ENCODE measurements around the gene SLC26A4.

The SLC26A4 gene

DNA sequence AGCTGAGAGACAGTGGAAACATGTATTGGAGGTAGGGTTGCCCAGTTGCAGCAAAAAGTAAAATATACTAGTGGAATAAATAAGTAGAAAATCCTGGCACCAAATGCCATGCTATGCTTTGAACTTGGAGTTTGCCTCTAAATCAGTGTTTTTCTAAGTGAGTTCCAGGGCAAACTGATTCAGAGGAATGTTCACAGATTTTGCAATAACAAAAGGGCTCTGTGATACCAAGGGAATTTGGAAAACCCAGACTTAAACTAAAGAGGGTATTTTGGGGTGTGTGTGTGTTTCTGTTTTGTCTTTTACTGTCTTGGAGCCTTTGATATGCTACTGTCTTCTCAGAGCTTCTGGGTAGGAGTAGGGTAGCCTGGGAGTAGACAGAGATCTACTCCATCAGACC is 39.9 kb downstream of the SLC26A4 start:
- no peak for TF ChIP-seq ESRRG (CRISPR knock-in tag; IDR thresholded peaks at IDR 0.05)
- TF ChIP-seq ARNTL (CRISPR knock-in tag; IDR thresholded peaks at IDR 0.05; ENCODE audit: borderline replicate concordance, low read depth), result no peak
- TF ChIP-seq, protein P1, sequence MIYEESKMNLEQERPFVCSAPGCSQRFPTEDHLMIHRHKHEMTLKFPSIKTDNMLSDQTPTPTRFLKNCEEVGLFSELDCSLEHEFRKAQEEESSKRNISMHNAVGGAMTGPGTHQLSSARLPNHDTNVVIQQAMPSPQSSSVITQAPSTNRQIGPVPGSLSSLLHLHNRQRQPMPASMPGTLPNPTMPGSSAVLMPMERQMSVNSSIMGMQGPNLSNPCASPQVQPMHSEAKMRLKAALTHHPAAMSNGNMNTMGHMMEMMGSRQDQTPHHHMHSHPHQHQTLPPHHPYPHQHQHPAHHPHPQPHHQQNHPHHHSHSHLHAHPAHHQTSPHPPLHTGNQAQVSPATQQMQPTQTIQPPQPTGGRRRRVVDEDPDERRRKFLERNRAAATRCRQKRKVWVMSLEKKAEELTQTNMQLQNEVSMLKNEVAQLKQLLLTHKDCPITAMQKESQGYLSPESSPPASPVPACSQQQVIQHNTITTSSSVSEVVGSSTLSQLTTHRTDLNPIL (CRISPR knock-in tag; IDR thresholded peaks at IDR 0.05; ENCODE audit: low read depth), result no peak
- no peak for TF ChIP-seq ZNF565 (CRISPR knock-in tag; conservative IDR thresholded peaks at IDR 0.05; ENCODE audit: low read depth)
- TF ChIP-seq TCF4 (CRISPR knock-in tag; IDR thresholded peaks at IDR 0.05; ENCODE audit: borderline replicate concordance), result no peak
- TF ChIP-seq, protein P2, sequence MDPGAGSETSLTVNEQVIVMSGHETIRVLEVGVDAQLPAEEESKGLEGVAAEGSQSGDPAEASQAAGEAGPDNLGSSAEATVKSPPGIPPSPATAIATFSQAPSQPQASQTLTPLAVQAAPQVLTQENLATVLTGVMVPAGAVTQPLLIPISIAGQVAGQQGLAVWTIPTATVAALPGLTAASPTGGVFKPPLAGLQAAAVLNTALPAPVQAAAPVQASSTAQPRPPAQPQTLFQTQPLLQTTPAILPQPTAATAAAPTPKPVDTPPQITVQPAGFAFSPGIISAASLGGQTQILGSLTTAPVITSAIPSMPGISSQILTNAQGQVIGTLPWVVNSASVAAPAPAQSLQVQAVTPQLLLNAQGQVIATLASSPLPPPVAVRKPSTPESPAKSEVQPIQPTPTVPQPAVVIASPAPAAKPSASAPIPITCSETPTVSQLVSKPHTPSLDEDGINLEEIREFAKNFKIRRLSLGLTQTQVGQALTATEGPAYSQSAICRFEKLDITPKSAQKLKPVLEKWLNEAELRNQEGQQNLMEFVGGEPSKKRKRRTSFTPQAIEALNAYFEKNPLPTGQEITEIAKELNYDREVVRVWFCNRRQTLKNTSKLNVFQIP (CRISPR knock-in tag; IDR thresholded peaks at IDR 0.05; ENCODE audit: borderline replicate concordance, low read depth), result no peak
- TF ChIP-seq CSDC2 (CRISPR knock-in tag; IDR thresholded peaks at IDR 0.05), result no peak
- TF ChIP-seq TOX (CRISPR knock-in tag; IDR thresholded peaks at IDR 0.05; ENCODE audit: borderline replicate concordance), result no peak
- TF ChIP-seq OSR1 (CRISPR knock-in tag; IDR thresholded peaks at IDR 0.05), result no peak
- TF ChIP-seq ZNF70 (CRISPR knock-in tag; IDR thresholded peaks at IDR 0.05), result no peak
- TF ChIP-seq, protein P3, sequence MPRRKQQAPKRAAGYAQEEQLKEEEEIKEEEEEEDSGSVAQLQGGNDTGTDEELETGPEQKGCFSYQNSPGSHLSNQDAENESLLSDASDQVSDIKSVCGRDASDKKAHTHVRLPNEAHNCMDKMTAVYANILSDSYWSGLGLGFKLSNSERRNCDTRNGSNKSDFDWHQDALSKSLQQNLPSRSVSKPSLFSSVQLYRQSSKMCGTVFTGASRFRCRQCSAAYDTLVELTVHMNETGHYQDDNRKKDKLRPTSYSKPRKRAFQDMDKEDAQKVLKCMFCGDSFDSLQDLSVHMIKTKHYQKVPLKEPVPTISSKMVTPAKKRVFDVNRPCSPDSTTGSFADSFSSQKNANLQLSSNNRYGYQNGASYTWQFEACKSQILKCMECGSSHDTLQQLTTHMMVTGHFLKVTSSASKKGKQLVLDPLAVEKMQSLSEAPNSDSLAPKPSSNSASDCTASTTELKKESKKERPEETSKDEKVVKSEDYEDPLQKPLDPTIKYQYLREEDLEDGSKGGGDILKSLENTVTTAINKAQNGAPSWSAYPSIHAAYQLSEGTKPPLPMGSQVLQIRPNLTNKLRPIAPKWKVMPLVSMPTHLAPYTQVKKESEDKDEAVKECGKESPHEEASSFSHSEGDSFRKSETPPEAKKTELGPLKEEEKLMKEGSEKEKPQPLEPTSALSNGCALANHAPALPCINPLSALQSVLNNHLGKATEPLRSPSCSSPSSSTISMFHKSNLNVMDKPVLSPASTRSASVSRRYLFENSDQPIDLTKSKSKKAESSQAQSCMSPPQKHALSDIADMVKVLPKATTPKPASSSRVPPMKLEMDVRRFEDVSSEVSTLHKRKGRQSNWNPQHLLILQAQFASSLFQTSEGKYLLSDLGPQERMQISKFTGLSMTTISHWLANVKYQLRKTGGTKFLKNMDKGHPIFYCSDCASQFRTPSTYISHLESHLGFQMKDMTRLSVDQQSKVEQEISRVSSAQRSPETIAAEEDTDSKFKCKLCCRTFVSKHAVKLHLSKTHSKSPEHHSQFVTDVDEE (CRISPR knock-in tag; IDR thresholded peaks at IDR 0.05), result no peak
- TF ChIP-seq BACH2 (CRISPR knock-in tag; IDR thresholded peaks at IDR 0.05; ENCODE audit: borderline replicate concordance), result no peak
- no peak for TF ChIP-seq ZFP3 (CRISPR knock-in tag; IDR thresholded peaks at IDR 0.05)
- no peak for TF ChIP-seq SNAI2 (CRISPR knock-in tag; IDR thresholded peaks at IDR 0.05)

DNA sequence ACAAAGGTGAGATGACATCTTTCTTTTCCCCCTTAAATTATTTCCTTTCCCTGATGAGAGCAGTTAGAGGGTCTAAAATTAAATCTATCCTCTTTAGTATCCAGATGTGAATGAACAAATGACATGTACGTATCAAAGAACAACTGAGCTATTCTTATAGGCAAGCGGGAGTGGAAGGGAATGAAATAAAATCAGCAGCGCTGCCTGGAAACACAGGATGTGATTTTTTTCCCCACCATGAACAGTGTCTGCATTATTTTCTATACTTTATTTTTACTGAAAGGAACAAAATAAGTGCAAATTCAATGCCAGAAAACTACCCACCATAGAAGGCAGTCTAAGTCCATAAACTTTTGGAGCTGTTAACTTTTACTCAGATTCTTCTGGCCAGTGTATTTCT is 40.6 kb downstream of the SLC26A4 start:
- TF ChIP-seq GLIS3 (CRISPR knock-in tag; IDR thresholded peaks at IDR 0.05) (no peak), ISL1 (CRISPR knock-in tag; IDR thresholded peaks at IDR 0.05) (no peak), ZNF70 (CRISPR knock-in tag; IDR thresholded peaks at IDR 0.05) (no peak), ZC3H10 (CRISPR knock-in tag; IDR thresholded peaks at IDR 0.05) (no peak), ZFP3 (CRISPR knock-in tag; IDR thresholded peaks at IDR 0.05) (no peak), PPARA (CRISPR knock-in tag; IDR thresholded peaks at IDR 0.05; ENCODE audit: borderline replicate concordance) (no peak)
- no peak for ATAC-seq

More for the DNA sequence above, 39.9 kb downstream of the SLC26A4 start:
- ATAC-seq, result no peak

DNA sequence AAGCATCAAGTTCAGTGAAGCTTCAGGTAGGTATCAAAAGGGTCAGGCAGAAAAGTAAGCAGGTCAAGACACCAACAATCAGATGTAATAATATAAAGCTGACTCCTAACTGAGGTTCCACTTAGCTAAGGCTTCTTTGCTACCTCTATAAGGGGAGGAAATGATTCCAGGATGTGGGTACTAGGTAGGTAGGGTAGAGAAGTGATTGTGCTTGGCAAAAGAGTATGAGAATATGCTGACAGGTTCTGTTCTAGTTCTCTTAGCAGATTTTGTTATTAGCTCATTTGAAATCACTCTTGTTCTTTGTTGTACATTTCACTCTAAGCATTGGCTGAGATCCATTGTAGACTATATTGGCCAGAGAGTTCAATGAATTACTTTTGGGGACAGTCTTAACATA is 42.6 kb downstream of the SLC26A4 start:
- TF ChIP-seq, protein P4, sequence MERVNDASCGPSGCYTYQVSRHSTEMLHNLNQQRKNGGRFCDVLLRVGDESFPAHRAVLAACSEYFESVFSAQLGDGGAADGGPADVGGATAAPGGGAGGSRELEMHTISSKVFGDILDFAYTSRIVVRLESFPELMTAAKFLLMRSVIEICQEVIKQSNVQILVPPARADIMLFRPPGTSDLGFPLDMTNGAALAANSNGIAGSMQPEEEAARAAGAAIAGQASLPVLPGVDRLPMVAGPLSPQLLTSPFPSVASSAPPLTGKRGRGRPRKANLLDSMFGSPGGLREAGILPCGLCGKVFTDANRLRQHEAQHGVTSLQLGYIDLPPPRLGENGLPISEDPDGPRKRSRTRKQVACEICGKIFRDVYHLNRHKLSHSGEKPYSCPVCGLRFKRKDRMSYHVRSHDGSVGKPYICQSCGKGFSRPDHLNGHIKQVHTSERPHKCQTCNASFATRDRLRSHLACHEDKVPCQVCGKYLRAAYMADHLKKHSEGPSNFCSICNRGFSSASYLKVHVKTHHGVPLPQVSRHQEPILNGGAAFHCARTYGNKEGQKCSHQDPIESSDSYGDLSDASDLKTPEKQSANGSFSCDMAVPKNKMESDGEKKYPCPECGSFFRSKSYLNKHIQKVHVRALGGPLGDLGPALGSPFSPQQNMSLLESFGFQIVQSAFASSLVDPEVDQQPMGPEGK (CRISPR knock-in tag; IDR thresholded peaks at IDR 0.05; ENCODE audit: borderline replicate concordance), result no peak
- TF ChIP-seq ZNF8 (CRISPR knock-in tag; IDR thresholded peaks at IDR 0.05), result no peak
- TF ChIP-seq TCF4 (CRISPR knock-in tag; IDR thresholded peaks at IDR 0.05; ENCODE audit: borderline replicate concordance), result no peak
- TF ChIP-seq RARB (CRISPR knock-in tag; IDR thresholded peaks at IDR 0.05), result no peak
- no peak for TF ChIP-seq ARNTL (CRISPR knock-in tag; IDR thresholded peaks at IDR 0.05; ENCODE audit: borderline replicate concordance, low read depth)
- no peak for TF ChIP-seq ISL1 (CRISPR knock-in tag; IDR thresholded peaks at IDR 0.05)
- TF ChIP-seq, protein P5, sequence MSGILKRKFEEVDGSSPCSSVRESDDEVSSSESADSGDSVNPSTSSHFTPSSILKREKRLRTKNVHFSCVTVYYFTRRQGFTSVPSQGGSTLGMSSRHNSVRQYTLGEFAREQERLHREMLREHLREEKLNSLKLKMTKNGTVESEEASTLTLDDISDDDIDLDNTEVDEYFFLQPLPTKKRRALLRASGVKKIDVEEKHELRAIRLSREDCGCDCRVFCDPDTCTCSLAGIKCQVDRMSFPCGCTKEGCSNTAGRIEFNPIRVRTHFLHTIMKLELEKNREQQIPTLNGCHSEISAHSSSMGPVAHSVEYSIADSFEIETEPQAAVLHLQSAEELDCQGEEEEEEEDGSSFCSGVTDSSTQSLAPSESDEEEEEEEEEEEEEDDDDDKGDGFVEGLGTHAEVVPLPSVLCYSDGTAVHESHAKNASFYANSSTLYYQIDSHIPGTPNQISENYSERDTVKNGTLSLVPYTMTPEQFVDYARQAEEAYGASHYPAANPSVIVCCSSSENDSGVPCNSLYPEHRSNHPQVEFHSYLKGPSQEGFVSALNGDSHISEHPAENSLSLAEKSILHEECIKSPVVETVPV (CRISPR knock-in tag; IDR thresholded peaks at IDR 0.05), result no peak
- TF ChIP-seq, protein P2 (CRISPR knock-in tag; IDR thresholded peaks at IDR 0.05; ENCODE audit: borderline replicate concordance, low read depth), result no peak
- no peak for TF ChIP-seq ZNF565 (CRISPR knock-in tag; conservative IDR thresholded peaks at IDR 0.05; ENCODE audit: low read depth)
- no peak for TF ChIP-seq ZFP30 (CRISPR knock-in tag; IDR thresholded peaks at IDR 0.05)
- no peak for TF ChIP-seq ESRRG (CRISPR knock-in tag; IDR thresholded peaks at IDR 0.05)
- no peak for TF ChIP-seq SNAI2 (CRISPR knock-in tag; IDR thresholded peaks at IDR 0.05)
- TF ChIP-seq ZC3H10 (CRISPR knock-in tag; IDR thresholded peaks at IDR 0.05), result no peak
- TF ChIP-seq TOX (CRISPR knock-in tag; IDR thresholded peaks at IDR 0.05; ENCODE audit: borderline replicate concordance), result no peak
- TF ChIP-seq, protein P3 (CRISPR knock-in tag; IDR thresholded peaks at IDR 0.05), result no peak
- TF ChIP-seq ZNF70 (CRISPR knock-in tag; IDR thresholded peaks at IDR 0.05), result no peak
- TF ChIP-seq PPARA (CRISPR knock-in tag; IDR thresholded peaks at IDR 0.05; ENCODE audit: borderline replicate concordance), result no peak
- no peak for ATAC-seq

Measured in SK-N-SH treated with all-trans-retinoic acid at 6 μM for 48 hours (cell line).